ENCODE measurements around the gene TMEM190.
"Not testable (repeated sequence)": the region's sequence is repeated elsewhere in the genome, so short reads cannot be mapped to it uniquely, and the experiment has no call there.

Gene TMEM190

DNA sequence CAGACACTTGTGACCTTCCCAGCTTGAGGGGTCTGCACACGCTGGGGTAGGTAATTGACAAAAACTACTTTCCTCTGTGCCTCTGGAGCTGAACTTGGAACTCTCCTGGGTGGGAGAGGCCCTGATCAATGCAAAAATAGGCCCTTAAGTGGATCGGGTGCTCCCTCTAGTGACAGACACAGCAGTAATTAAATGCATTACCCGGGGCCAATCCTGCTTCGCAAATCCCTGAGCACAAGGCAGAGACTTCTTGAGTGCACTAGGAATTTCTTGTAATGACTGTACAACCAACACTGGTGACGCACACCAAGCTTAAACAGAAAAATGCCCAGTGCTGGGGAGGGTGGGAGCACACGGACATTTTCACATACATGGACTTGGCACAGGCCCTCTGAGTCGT is 41.6 kb downstream of the TMEM190 start:
- FAIRE-seq, result no peak
- peak; percentile 45 for DNase-seq (ENCODE audit: low spot score)

DNA sequence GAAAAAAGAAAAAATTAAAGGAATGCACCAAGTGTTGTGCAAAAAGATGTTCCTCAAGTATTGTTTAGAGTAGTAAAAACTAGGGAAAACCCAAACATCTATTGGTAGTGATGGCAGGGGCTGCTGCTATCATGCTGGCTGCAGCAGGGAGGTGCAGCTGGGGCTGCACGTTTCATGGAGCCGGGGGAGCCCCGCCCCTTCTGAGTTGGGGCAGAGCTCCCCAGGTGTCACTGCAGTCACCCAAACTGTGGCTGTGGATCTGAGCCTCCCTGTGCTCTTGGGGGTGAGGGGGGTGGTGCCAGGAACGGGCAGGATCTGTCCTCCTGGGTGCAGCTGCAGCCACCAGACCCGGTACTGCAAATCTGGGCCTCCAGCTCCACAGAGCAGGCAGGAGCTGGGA is 42.5 kb downstream of the TMEM190 start:
- no peak for FAIRE-seq
- DNase-seq (ENCODE audit: low spot score), result no peak

DNA sequence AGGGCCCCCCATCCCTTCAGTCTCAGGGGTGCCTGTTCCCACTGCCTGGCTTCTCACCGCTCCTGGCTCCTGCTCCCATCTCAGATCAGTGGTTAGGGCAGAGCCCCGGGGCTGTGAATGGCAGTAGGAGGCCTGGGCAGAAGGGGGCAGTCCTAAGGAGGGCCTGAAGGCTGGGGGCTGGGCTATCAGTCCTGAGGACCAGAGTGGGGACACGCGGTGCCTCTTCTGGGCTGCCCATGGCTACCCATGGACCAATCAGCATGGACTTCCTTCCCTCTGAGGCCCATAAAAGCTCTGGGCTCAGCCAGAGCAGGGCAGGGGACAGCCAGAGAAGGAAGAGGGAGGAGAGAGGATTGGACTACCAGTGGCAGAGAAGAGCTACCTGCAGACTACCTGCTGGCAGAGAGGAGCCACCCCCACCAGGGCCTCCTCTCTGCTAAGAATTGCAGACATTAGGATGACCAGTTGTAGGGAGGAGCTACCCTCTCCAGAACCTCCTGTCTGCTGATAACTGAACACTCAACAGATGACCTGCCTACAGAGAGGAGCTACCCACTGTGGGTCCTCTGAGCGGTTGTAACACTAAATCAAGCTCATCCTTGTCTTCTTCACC is 43.1 kb downstream of the TMEM190 start:
- FAIRE-seq (no peak), DNase-seq (ENCODE audit: low spot score) (no peak)

DNA sequence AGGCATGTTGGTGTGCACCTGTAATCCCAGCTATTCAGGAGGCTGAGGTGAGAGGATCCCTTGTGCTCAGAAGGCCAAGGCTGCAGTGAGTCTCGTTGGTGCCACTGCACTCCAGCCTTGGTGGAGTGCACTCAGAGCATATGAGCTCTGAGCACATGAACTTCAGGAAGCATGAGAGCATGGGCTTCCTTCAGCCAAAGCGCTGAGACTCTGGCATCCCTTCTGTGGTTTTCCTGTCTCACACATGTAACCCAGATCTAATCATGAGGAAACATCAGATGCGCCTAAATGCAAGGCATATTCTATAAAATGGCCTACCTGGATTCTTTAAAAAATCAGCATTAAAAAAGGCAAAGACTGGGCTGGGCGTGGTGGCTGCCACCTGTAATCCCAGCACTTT is 44.7 kb downstream of the TMEM190 start:
- FAIRE-seq; DNase-seq (ENCODE audit: low spot score): not testable (repeated sequence)

DNA sequence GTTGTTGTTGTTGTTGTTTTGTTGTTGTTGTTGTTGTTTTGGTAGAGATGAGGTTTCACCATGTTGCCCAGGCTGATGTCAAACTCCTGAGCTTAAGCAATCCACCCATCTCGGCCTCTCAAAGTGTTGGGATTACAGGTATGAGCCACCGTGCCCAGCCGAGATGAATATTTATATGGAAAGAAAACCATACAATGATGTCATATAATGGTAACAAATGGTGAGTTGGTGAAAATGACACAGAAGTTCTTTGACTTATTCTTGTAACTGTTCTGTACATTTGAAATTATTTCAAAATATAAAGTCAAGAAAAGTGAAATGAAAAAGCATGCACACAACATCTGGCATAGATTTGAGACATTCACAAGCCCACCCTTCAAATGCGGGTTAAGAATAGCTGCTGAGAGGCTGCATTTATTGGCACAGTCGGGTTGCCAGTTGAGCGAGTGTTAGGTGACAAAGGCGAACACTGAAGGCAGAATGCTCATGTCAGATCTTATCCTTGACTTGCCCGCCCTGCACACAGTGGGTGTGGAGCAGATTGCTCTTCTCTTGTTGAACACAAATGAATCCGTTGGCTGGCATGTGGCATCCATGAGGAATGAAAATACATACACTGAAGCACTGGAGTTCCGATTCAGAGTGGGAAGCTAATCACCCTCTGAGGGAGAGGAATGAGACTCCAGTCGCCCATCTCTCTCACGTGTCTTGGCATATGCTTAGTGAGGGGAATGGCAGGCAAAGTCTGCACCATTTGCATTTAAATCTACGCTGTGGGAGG is 46.8 kb downstream of the TMEM190 start:
- DNase-seq (ENCODE audit: low spot score) (no peak), FAIRE-seq (no peak)

DNA sequence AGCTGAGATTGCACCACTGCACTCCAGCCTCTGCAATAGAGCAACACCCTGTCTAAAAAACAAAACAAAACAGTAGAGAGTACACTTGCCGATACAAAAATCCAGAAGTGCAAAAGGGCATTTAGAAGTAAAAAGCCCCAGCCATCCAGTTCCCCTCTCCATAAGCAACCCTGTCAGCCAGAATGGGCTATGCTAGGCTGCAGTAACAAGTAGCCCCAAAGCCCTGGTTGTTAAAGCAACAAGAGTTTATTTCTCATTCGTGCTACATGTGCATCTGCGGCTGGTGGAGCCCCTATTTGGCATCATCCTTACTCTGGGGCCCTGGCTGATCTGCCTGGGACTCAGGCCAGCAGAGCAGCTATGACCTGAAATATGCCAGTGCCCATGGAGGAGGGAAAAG is 47.9 kb downstream of the TMEM190 start:
- DNase-seq (ENCODE audit: low spot score) (no peak), FAIRE-seq (no peak)

DNA sequence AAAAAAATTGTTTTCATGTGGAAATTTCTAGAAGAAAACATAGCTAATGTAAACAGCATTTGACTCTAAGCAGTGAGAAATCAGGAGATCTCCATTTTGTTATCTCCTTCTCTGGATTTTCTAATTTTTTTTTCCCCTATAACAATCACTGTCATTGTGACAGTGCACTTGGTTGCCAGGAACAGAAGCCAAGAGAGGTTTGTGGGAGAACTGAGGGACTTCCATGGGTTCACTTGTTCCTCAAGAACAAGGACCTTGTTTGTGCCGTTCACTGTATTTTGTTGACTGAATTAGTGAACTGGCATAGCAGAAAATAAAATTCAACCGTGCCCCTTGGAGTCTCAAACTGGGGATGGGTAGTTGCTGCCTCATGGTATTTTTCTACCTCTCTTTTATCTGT is 49.4 kb downstream of the TMEM190 start:
- no peak for DNase-seq (ENCODE audit: low spot score)
- FAIRE-seq, result no peak

Measured in RCC 7860 (cell line).